ENCODE data around the gene PDGFRB. TPM values are rescaled to one million over a fixed set of nuclear protein-coding genes. Genes with fewer than 3 reads are reported as not detected.

PDGFRB gene
- total and polyA plus RNA-seq, 2 of the 4 experiments (the other 2 are of a cell fraction) = 108 to 124 TPM

DNA sequence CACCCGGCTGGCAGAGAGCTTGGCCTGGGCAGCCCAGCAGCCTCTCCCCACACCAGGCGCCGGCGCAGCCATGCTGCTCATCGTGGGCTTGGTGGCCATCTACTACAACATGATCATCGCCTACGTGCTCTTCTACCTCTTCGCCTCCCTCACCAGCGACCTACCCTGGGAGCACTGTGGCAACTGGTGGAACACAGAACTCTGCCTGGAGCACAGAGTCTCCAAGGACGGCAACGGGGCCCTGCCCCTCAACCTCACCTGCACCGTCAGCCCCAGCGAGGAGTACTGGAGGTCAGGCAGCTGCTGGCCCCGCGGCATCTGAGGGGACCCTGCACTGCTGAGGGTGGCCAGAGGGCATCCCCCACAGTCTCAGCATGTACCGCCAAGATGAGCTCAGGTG lies 41.3 kb upstream of the PDGFRB start:
- BruUV-seq (replicated peaks) = no TSS peak
- H2AK9ac ChIP-seq (replicated peaks; ENCODE audit: low read depth, low read length, poor library complexity) = no peak overlapping the region
- no peak overlapping the region for H4K91ac ChIP-seq (ENCODE audit: insufficient read depth, low read depth, low read length)
- no peaks in the 10 kb centered on the region for H3K9me1 ChIP-seq (ENCODE audit: insufficient read depth, low read length)
- ChIA-PET POLR2A (ENCODE audit: unreplicated experiment) (no interaction called here), CTCF (no interaction called here)
- peaks cover 2% of the 10 kb centered on the region; the same call in 1 of the 2 replicates for H3K9me3 ChIP-seq (ENCODE audit: control insufficient read depth, insufficient read depth, low read length)
- intact Hi-C loops (cut with micrococcal nuclease) (no loop called here), in situ Hi-C loops (cut with MboI; ENCODE audit: low sequenced_read_pairs) (no loop called here), dilution Hi-C loops (cut with HindIII; ENCODE audit: low sequenced_read_pairs, unreplicated experiment) (no loop called here)
- no peak overlapping the region for H3K9ac ChIP-seq (ENCODE audit: low read depth, low read length)
- no peak overlapping the region for H3K14ac ChIP-seq (replicated peaks; ENCODE audit: low read depth, low read length)
- no peak overlapping the region for H3K4me2 ChIP-seq (ENCODE audit: low read depth, low read length)
- peaks cover 71% of the 10 kb centered on the region for H3K27me3 ChIP-seq (ENCODE audit: control insufficient read depth, insufficient read depth, low read length)
- H3K18ac ChIP-seq (ENCODE audit: low read depth, low read length) = no peak overlapping the region
- no peak for DNase-seq
- H3K4me1 ChIP-seq (ENCODE audit: control insufficient read depth, insufficient read depth, low read length) = no peaks in the 10 kb centered on the region
- H4K8ac ChIP-seq (ENCODE audit: low read depth in 2 of 2, low read length in 2 of 2) = no peak overlapping the region
- no peak overlapping the region for H4K5ac ChIP-seq (ENCODE audit: low read depth, low read length)
- H4K20me1 ChIP-seq (ENCODE audit: insufficient read depth, low read length) = no peaks in the 10 kb centered on the region
- no peak overlapping the region for H2AFZ ChIP-seq (replicated peaks; ENCODE audit: low read length, poor library complexity)
- H3K4ac ChIP-seq (ENCODE audit: low read depth, low read length) = no peak overlapping the region
- no peak overlapping the region for H2AK5ac ChIP-seq (ENCODE audit: low read depth, low read length)
- no peak for TF ChIP-seq CHD1 (IDR thresholded peaks at IDR 0.05; ENCODE audit: low read depth, low read length)
- TF ChIP-seq SMC3 (IDR thresholded peaks at IDR 0.05; ENCODE audit: low read depth, low read length) = no peak
- no peak for TF ChIP-seq BHLHE40 (IDR thresholded peaks at IDR 0.05; ENCODE audit: low read depth, low read length)
- no peak for TF ChIP-seq RCOR1 (IDR thresholded peaks at IDR 0.05; ENCODE audit: insufficient replicate concordance, low read length)
- no peak for TF ChIP-seq POLR2A (IDR thresholded peaks at IDR 0.05; ENCODE audit: low read depth, low read length)
- TF ChIP-seq MAFK (IDR thresholded peaks at IDR 0.05; ENCODE audit: low read depth, low read length) = no peak
- TF ChIP-seq MAZ (IDR thresholded peaks at IDR 0.05; ENCODE audit: borderline replicate concordance, low read depth, low read length) = no peak
- no peak for TF ChIP-seq USF2 (IDR thresholded peaks at IDR 0.05; ENCODE audit: low read depth, low read length)
- no peak for TF ChIP-seq CEBPB (IDR thresholded peaks at IDR 0.05; ENCODE audit: low read depth, low read length)
- no peak for TF ChIP-seq RFX5 (IDR thresholded peaks at IDR 0.05; ENCODE audit: low read depth, low read length)
- TF ChIP-seq NFE2L2 (IDR thresholded peaks at IDR 0.05; ENCODE audit: low read depth, low read length) = no peak
- TF ChIP-seq RAD21 (IDR thresholded peaks at IDR 0.05; ENCODE audit: low read length) = no peak
- TF ChIP-seq MXI1 (IDR thresholded peaks at IDR 0.05; ENCODE audit: borderline replicate concordance, low read depth, low read length) = no peak
- TF ChIP-seq, protein P1, sequence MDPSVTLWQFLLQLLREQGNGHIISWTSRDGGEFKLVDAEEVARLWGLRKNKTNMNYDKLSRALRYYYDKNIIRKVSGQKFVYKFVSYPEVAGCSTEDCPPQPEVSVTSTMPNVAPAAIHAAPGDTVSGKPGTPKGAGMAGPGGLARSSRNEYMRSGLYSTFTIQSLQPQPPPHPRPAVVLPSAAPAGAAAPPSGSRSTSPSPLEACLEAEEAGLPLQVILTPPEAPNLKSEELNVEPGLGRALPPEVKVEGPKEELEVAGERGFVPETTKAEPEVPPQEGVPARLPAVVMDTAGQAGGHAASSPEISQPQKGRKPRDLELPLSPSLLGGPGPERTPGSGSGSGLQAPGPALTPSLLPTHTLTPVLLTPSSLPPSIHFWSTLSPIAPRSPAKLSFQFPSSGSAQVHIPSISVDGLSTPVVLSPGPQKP (IDR thresholded peaks at IDR 0.05; ENCODE audit: borderline replicate concordance, low read depth, low read length) = no peak
- no peak for TF ChIP-seq FOS (IDR thresholded peaks at IDR 0.05; ENCODE audit: low read depth, low read length)
- no peak for TF ChIP-seq CTCF (conservative IDR thresholded peaks at IDR 0.05; ENCODE audit: low read depth, low read length)
- no peak overlapping the region for H3K56ac ChIP-seq (ENCODE audit: extremely low read depth, insufficient read depth, low read length)
- H2BK15ac ChIP-seq (ENCODE audit: low read depth, low read length) = no peak overlapping the region
- no peak overlapping the region for H2BK20ac ChIP-seq (ENCODE audit: low read depth, low read length)
- no peak overlapping the region for H2BK5ac ChIP-seq (ENCODE audit: low read depth, low read length, poor library complexity, severe bottlenecking)
- H3K4me3 ChIP-seq (ENCODE audit: insufficient read depth, low read depth, low read length) = no peak overlapping the region
- no peak overlapping the region for H3K23ac ChIP-seq (ENCODE audit: low read depth, low read length)
- ATAC-seq (ENCODE audit: low read depth) = no peak
- H3K27ac ChIP-seq (ENCODE audit: insufficient read depth, low read length) = no peak overlapping the region
- no peaks in the 10 kb centered on the region for H3K36me3 ChIP-seq (ENCODE audit: control insufficient read depth, insufficient read depth, low read length)
- no peak overlapping the region for H2BK120ac ChIP-seq (ENCODE audit: low read depth, low read length)
- H3K79me1 ChIP-seq (ENCODE audit: low read depth in 1 of 2, low read length in 2 of 2) = no peaks in the 10 kb centered on the region
- WGBS, 2 experiments (ENCODE audit: extremely low coverage in 2 of 2, insufficient read length in 1 of 2) = 47% methylated on average over 3 of the region's 16 CpGs; no CpG with 5 or more reads in 1 of the 2 experiments
